H1 (cell line): ENCODE measurements around the gene EXTL1. TPM values are rescaled to one million over a fixed set of nuclear protein-coding genes. Genes with fewer than 3 reads are reported as not detected.

Experiments used
- BACH1 ChIP-seq: IDR thresholded peaks from 2 replicates; pipeline ENCODE4 v1.6.1; 2012; ENCODE audit warnings: low read length, improper control_type of control experiment
- CTCF ChIP-seq, 3 experiments: IDR thresholded peaks; 1 replicate in 2 of 3; 2 replicates in 1 of 3; pipeline versions ENCODE4 v1.5.1 to v1.6.1; 2011; ENCODE audit warnings: low read length in 3 of 3, mild to moderate bottlenecking in 3 of 3, inconsistent platforms in 2 of 3, low read depth in 1 of 3, moderate library complexity in 1 of 3; ENCODE audit not compliant: insufficient read depth in 1 of 3; ENCODE audit errors: control extremely low read depth in 1 of 3
- JUN ChIP-seq: IDR thresholded peaks from 2 replicates; pipeline ENCODE4 v1.6.1; 2011; ENCODE audit warnings: low read depth, mild to moderate bottlenecking, improper control_type of control experiment, low read length
- KDM4A ChIP-seq: IDR thresholded peaks from one replicate; pipeline ENCODE4 v1.7.1; 2012; ENCODE audit warnings: low read depth, mild to moderate bottlenecking, moderate library complexity, low read length, inconsistent platforms; ENCODE audit not compliant: severe bottlenecking
- RAD21 ChIP-seq, 2 experiments: IDR thresholded peaks in 1 of 2; conservative IDR thresholded peaks in 1 of 2; 2 replicates each; pipeline ENCODE4 v1.6.1; 2011; ENCODE audit warnings: low read depth in 2 of 2, low read length in 2 of 2, improper control_type of control experiment in 1 of 2, inconsistent platforms in 1 of 2, mild to moderate bottlenecking in 1 of 2, moderate library complexity in 1 of 2
- RBBP5 ChIP-seq: IDR thresholded peaks from 2 replicates; pipeline ENCODE4 v1.7.1; 2012; ENCODE audit warnings: low read depth, mild to moderate bottlenecking, inconsistent platforms, low read length, moderate library complexity, borderline replicate concordance
- SP1 ChIP-seq: IDR thresholded peaks from 2 replicates; pipeline ENCODE4 v1.6.1; 2011; ENCODE audit warnings: low read depth, low read length
- YY1 ChIP-seq: IDR thresholded peaks from 2 replicates; pipeline ENCODE4 v1.6.1; 2011; ENCODE audit warnings: low read depth, mild to moderate bottlenecking, low read length
- polyA plus RNA-seq, 7 experiments: library from polyadenylated mRNA; depleted of rRNA in 3 of 7; stranded (reverse) in 5 of 7; unstranded in 2 of 7; fragments of >200 nt in 5 of 7; fragments of 200-250 nt in 2 of 7; gene quantifications; 1 replicate in 5 of 7; 2 replicates in 1 of 7; 4 replicates in 1 of 7; pipeline versions ENCODE4 v1.2.1 to v1.2.3, GENCODE V29; 2011 to 2013; ENCODE audit warnings: missing spikeins in 2 of 7, mixed read lengths in 2 of 7
- total RNA-seq: library from RNA; stranded (reverse); fragmentation: NEBNext Ultra II Directional; extraction: Animal tissue kit (Norgen Biotek cat#: 25700); gene quantifications from 2 replicates; pipeline ENCODE4 v1.2.1, GENCODE V29; 2021
- TF ChIP-seq, protein P1 (sequence below): fragments of 300-600 bp; sonication (generic); IDR thresholded peaks from 2 replicates; pipeline ENCODE4 v1.7.1; 2012; ENCODE audit warnings: low read length, moderate library complexity, mild to moderate bottlenecking, inconsistent platforms; ENCODE audit not compliant: insufficient replicate concordance

EXTL1 gene
- total and polyA plus RNA-seq, 2 of the 8 experiments (the other 6 are each of a cell fraction or from before 2014, with no cell fraction given): 0.89 to 1.2 TPM

- TF ChIP-seq, protein P1, sequence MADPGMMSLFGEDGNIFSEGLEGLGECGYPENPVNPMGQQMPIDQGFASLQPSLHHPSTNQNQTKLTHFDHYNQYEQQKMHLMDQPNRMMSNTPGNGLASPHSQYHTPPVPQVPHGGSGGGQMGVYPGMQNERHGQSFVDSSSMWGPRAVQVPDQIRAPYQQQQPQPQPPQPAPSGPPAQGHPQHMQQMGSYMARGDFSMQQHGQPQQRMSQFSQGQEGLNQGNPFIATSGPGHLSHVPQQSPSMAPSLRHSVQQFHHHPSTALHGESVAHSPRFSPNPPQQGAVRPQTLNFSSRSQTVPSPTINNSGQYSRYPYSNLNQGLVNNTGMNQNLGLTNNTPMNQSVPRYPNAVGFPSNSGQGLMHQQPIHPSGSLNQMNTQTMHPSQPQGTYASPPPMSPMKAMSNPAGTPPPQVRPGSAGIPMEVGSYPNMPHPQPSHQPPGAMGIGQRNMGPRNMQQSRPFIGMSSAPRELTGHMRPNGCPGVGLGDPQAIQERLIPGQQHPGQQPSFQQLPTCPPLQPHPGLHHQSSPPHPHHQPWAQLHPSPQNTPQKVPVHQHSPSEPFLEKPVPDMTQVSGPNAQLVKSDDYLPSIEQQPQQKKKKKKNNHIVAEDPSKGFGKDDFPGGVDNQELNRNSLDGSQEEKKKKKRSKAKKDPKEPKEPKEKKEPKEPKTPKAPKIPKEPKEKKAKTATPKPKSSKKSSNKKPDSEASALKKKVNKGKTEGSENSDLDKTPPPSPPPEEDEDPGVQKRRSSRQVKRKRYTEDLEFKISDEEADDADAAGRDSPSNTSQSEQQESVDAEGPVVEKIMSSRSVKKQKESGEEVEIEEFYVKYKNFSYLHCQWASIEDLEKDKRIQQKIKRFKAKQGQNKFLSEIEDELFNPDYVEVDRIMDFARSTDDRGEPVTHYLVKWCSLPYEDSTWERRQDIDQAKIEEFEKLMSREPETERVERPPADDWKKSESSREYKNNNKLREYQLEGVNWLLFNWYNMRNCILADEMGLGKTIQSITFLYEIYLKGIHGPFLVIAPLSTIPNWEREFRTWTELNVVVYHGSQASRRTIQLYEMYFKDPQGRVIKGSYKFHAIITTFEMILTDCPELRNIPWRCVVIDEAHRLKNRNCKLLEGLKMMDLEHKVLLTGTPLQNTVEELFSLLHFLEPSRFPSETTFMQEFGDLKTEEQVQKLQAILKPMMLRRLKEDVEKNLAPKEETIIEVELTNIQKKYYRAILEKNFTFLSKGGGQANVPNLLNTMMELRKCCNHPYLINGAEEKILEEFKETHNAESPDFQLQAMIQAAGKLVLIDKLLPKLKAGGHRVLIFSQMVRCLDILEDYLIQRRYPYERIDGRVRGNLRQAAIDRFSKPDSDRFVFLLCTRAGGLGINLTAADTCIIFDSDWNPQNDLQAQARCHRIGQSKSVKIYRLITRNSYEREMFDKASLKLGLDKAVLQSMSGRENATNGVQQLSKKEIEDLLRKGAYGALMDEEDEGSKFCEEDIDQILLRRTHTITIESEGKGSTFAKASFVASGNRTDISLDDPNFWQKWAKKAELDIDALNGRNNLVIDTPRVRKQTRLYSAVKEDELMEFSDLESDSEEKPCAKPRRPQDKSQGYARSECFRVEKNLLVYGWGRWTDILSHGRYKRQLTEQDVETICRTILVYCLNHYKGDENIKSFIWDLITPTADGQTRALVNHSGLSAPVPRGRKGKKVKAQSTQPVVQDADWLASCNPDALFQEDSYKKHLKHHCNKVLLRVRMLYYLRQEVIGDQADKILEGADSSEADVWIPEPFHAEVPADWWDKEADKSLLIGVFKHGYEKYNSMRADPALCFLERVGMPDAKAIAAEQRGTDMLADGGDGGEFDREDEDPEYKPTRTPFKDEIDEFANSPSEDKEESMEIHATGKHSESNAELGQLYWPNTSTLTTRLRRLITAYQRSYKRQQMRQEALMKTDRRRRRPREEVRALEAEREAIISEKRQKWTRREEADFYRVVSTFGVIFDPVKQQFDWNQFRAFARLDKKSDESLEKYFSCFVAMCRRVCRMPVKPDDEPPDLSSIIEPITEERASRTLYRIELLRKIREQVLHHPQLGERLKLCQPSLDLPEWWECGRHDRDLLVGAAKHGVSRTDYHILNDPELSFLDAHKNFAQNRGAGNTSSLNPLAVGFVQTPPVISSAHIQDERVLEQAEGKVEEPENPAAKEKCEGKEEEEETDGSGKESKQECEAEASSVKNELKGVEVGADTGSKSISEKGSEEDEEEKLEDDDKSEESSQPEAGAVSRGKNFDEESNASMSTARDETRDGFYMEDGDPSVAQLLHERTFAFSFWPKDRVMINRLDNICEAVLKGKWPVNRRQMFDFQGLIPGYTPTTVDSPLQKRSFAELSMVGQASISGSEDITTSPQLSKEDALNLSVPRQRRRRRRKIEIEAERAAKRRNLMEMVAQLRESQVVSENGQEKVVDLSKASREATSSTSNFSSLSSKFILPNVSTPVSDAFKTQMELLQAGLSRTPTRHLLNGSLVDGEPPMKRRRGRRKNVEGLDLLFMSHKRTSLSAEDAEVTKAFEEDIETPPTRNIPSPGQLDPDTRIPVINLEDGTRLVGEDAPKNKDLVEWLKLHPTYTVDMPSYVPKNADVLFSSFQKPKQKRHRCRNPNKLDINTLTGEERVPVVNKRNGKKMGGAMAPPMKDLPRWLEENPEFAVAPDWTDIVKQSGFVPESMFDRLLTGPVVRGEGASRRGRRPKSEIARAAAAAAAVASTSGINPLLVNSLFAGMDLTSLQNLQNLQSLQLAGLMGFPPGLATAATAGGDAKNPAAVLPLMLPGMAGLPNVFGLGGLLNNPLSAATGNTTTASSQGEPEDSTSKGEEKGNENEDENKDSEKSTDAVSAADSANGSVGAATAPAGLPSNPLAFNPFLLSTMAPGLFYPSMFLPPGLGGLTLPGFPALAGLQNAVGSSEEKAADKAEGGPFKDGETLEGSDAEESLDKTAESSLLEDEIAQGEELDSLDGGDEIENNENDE: no peak
- TF ChIP-seq CTCF (IDR thresholded peaks at IDR 0.05; ENCODE audit: control extremely low read depth in 1 of 3, insufficient read depth in 1 of 3, low read depth in 1 of 3, low read length in 3 of 3): no peak
- no peak for TF ChIP-seq BACH1
- TF ChIP-seq JUN: no peak
- TF ChIP-seq KDM4A: no peak
- no peak for TF ChIP-seq RBBP5
- TF ChIP-seq YY1: no peak
- no peak for TF ChIP-seq RAD21 (IDR thresholded peaks at IDR 0.05 in 1 of 2, conservative IDR thresholded peaks at IDR 0.05 in 1 of 2; ENCODE audit: low read depth in 2 of 2, low read length in 2 of 2)
- no peak for TF ChIP-seq SP1
These were observed 15.2 kb downstream of the EXTL1 start (continued) for GRCh38 chr1:26036756-26037281.
